OCI-LY3 (cell line): Measurements from ENCODE around the gene WARS2.

ENCODE experiments used
- EZH2phosphoT487 ChIP-seq: fragments of 200-600 bp; shearing (Covaris generic); IDR thresholded peaks from 2 replicates; pipeline ENCODE4 v1.6.1; 2018; ENCODE audit warnings: antibody characterized with exemption, mixed run types, low read depth
- TF ChIP-seq, protein P1 (sequence below): fragments of 200-600, 300-600 bp; sonication (generic); IDR thresholded peaks from 2 replicates; pipeline ENCODE4 v1.5.1; 2014; ENCODE audit warnings: antibody characterized with exemption, low read length, low read depth

DNA sequence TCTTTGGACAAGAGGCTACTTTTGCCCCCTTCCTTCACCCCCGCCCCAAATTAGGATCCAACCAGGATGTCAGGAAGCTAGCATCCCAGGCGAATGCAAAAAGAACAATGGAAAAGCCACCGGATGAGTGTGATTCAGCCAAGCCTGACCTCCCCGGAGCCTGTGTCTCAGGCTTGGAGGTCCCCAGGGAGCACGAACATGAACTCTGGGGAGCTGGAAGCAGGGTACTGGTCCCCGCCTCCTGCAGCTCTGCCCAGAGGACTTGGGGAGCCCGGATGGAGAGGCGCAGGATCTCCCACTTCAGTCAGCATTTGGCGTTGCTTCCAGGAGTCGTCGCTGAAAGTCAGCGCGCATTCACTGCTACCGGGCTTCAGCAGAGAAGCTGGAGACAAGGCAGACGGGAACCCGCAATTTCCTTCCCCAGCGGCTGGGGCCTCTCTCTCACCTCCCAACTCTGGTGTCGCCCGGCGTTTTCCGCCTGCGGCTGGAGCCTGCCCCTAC lies 150.5 kb downstream of the WARS2 start:
- TF ChIP-seq, protein P1, sequence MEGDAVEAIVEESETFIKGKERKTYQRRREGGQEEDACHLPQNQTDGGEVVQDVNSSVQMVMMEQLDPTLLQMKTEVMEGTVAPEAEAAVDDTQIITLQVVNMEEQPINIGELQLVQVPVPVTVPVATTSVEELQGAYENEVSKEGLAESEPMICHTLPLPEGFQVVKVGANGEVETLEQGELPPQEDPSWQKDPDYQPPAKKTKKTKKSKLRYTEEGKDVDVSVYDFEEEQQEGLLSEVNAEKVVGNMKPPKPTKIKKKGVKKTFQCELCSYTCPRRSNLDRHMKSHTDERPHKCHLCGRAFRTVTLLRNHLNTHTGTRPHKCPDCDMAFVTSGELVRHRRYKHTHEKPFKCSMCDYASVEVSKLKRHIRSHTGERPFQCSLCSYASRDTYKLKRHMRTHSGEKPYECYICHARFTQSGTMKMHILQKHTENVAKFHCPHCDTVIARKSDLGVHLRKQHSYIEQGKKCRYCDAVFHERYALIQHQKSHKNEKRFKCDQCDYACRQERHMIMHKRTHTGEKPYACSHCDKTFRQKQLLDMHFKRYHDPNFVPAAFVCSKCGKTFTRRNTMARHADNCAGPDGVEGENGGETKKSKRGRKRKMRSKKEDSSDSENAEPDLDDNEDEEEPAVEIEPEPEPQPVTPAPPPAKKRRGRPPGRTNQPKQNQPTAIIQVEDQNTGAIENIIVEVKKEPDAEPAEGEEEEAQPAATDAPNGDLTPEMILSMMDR = no peak
- no peak for TF ChIP-seq EZH2phosphoT487
